Measurements from ENCODE around the gene ASGR1. TPM values are rescaled to one million over a fixed set of nuclear protein-coding genes. Genes with fewer than 3 reads are reported as not detected.

The ASGR1 gene
- total and polyA plus RNA-seq, 4 donors: 127 to 728 (median 471) TPM

GRCh38 chr17:7177191-7177953 is 1.8 kb downstream of the ASGR1 start:
- DNase-seq (ENCODE audit: low spot score): peak; percentile 67
- Histone ChIP-seq H3K27me3 (ENCODE audit: control insufficient read depth in 4 of 4, insufficient read depth in 4 of 4, low read length in 3 of 4) (no peaks in the 10 kb centered on the region), H3K9me3 (ENCODE audit: control insufficient read depth in 4 of 4, low read length in 3 of 4) (no peaks in the 10 kb centered on the region), H3K9ac (ENCODE audit: low read depth in 1 of 2, low read length in 2 of 2) (peak overlapping the region; percentile 77 to 78), H3K4me3 (ENCODE audit: low read depth in 1 of 3, low read length in 3 of 3) (peak overlapping the region; percentile 81 to 91 (median 88)), H3K27ac (ENCODE audit: low read depth in 1 of 2, low read length in 2 of 2) (peak overlapping the region; percentile 92 to 96), H3K36me3 (ENCODE audit: control insufficient read depth in 4 of 4, insufficient read depth in 3 of 4, low read depth in 1 of 4, low read length in 3 of 4) (peaks cover 0 to 14% (median 0%) of the 10 kb centered on the region in 4 donors), H3K4me1 (ENCODE audit: control insufficient read depth in 4 of 4, insufficient read depth in 4 of 4, low read length in 3 of 4) (peaks cover 5 to 48% (median 28%) of the 10 kb centered on the region in 4 donors)
- 2% methylated on average over 31 of the region's 31 CpGs for WGBS
- TF ChIP-seq JUND (IDR thresholded peaks at IDR 0.05) (no peak), RAD21 (IDR thresholded peaks at IDR 0.05) (peak; percentile 78 to 83), RXRA (IDR thresholded peaks at IDR 0.05) (no peak), ZBTB33 (IDR thresholded peaks at IDR 0.05) (no peak), EGR1 (IDR thresholded peaks at IDR 0.05; ENCODE audit: low read depth in 2 of 2) (no peak), FOXA1 (IDR thresholded peaks at IDR 0.05) (no peak), CTCF (IDR thresholded peaks at IDR 0.05; ENCODE audit: low read depth, low read length, missing input control) (peak; percentile 77)

GRCh38 chr17:7176841-7177190 is 2.4 kb downstream of the ASGR1 start:
- no peak for TF ChIP-seq SP1 (IDR thresholded peaks at IDR 0.05)
- no peak for TF ChIP-seq REST (IDR thresholded peaks at IDR 0.05)
- TF ChIP-seq RAD21 (IDR thresholded peaks at IDR 0.05): no peak
- no peak for TF ChIP-seq YY1 (IDR thresholded peaks at IDR 0.05)
- no peak for TF ChIP-seq HNF4G (IDR thresholded peaks at IDR 0.05)
- TF ChIP-seq GABPA (IDR thresholded peaks at IDR 0.05 in 1 of 2, conservative IDR thresholded peaks at IDR 0.05 in 1 of 2): no peak
- no peak for TF ChIP-seq FOXA1 (IDR thresholded peaks at IDR 0.05)
- no peak for TF ChIP-seq ZBTB33 (IDR thresholded peaks at IDR 0.05)
- no peak for TF ChIP-seq ATF3 (IDR thresholded peaks at IDR 0.05)
- TF ChIP-seq CTCF (IDR thresholded peaks at IDR 0.05; ENCODE audit: low read depth, low read length, missing input control): no peak
- no peak for TF ChIP-seq TAF1 (conservative IDR thresholded peaks at IDR 0.05)
- TF ChIP-seq FOXA2 (IDR thresholded peaks at IDR 0.05): no peak
- no peak for TF ChIP-seq RXRA (IDR thresholded peaks at IDR 0.05)
- no peak for TF ChIP-seq EGR1 (IDR thresholded peaks at IDR 0.05; ENCODE audit: low read depth in 2 of 2)
- no peak for TF ChIP-seq NR2F2 (IDR thresholded peaks at IDR 0.05)
- no peak for TF ChIP-seq HNF4A (conservative IDR thresholded peaks at IDR 0.05)
- TF ChIP-seq JUND (IDR thresholded peaks at IDR 0.05): no peak
- TF ChIP-seq MAX (IDR thresholded peaks at IDR 0.05): no peak
- Histone ChIP-seq H3K4me1 (ENCODE audit: control insufficient read depth in 4 of 4, insufficient read depth in 4 of 4, low read length in 3 of 4) (peaks cover 5 to 48% (median 28%) of the 10 kb centered on the region in 4 donors), H3K4me3 (ENCODE audit: low read depth in 1 of 3, low read length in 3 of 3) (peak overlapping the region; percentile 81 to 91 (median 88)), H3K36me3 (ENCODE audit: control insufficient read depth in 4 of 4, insufficient read depth in 3 of 4, low read depth in 1 of 4, low read length in 3 of 4) (peaks cover 0 to 14% (median 0%) of the 10 kb centered on the region in 4 donors), H3K27me3 (ENCODE audit: control insufficient read depth in 4 of 4, insufficient read depth in 4 of 4, low read length in 3 of 4) (no peaks in the 10 kb centered on the region), H3K9ac (ENCODE audit: low read depth in 1 of 2, low read length in 2 of 2) (peak overlapping the region in 1 of 2 donors; percentile 78), H3K27ac (ENCODE audit: low read depth in 1 of 2, low read length in 2 of 2) (peak overlapping the region; percentile 92 to 96), H3K9me3 (ENCODE audit: control insufficient read depth in 4 of 4, low read length in 3 of 4) (no peaks in the 10 kb centered on the region)
- 8% methylated on average over 17 of the region's 17 CpGs for WGBS
- DNase-seq (ENCODE audit: low spot score): no peak
